ENCODE data around the gene MEIOB.
A peak's percentile ranks its signal among the peaks of the same experiment; 100 is the strongest.
"Not testable (repeated sequence)": the region's sequence is repeated elsewhere in the genome, so short reads cannot be mapped to it uniquely, and the experiment has no call there.

Gene MEIOB

GRCh38 chr16:1815461-1815860, 56.5 kb downstream of the MEIOB start:
- Histone ChIP-seq H3K27me3 (no peaks in the 10 kb centered on the region), H3K27ac (no peak overlapping the region), H3K4me3 (no peak overlapping the region), H4K20me1 (0 out of 2 replicates have a peak, but pooled peaks cover 2% of the 10 kb centered on the region), H3K4me2 (no peak overlapping the region), H3K4me1 (peaks cover 9% of the 10 kb centered on the region; the same call in 1 of the 2 replicates), H3K9me3 (no peaks in the 10 kb centered on the region), H3K36me3 (peaks cover 74% of the 10 kb centered on the region), H3K9ac (no peak overlapping the region)
- no peak for TF ChIP-seq Cebpa-rat (IDR thresholded peaks at IDR 0.05)

DNA sequence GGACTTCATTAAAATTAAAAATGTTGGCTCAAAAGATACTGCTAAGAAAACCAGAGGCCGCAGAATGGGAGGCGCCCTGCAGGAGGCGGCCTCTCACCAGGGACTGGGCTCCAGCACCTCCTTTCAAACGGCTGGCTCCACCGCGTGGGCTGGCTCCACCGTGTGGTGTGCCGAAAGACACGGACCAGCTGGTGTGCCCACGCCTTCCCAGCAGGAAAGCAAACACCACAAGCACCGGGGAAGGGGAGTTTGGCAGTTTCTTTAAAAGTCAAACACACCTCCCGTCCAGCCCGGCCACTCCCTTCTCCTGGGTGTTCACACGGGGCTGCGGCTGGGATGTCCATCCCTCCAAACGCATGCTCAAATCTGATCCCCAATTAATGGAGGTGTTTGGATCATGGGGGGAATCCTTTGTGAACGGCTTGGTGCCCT, 59.2 kb downstream of the MEIOB start:
- no peaks in the 10 kb centered on the region for H3K27me3 ChIP-seq
- no peak overlapping the region for H3K27ac ChIP-seq

GRCh38 chr16:1810536-1810935, 61.4 kb downstream of the MEIOB start:
- Histone ChIP-seq H3K27ac (no peak overlapping the region), H3K36me3 (peaks cover 70% of the 10 kb centered on the region), H3K4me2 (no peak overlapping the region), H3K4me3 (no peak overlapping the region), H3K4me1 (peaks cover 9% of the 10 kb centered on the region; the same call in 1 of the 2 replicates), H3K9ac (no peak overlapping the region), H3K27me3 (no peaks in the 10 kb centered on the region), H3K9me3 (no peaks in the 10 kb centered on the region), H4K20me1 (0 out of 2 replicates have a peak, but pooled peaks cover 5% of the 10 kb centered on the region)
- TF ChIP-seq Cebpa-rat (IDR thresholded peaks at IDR 0.05): no peak

More for the DNA sequence above, 59.2 kb downstream of the MEIOB start:
- Histone ChIP-seq H3K4me2 (0 out of 2 replicates have a peak overlapping the region, but pooled peaks have one; percentile 4), H3K36me3 (peaks cover 72% of the 10 kb centered on the region), H3K9ac (no peak overlapping the region), H3K4me3 (no peak overlapping the region), H3K9me3 (no peaks in the 10 kb centered on the region), H4K20me1 (0 out of 2 replicates have a peak, but pooled peaks cover 5% of the 10 kb centered on the region), H3K4me1 (peaks cover 9% of the 10 kb centered on the region; the same call in 1 of the 2 replicates)
- TF ChIP-seq Cebpa-rat (IDR thresholded peaks at IDR 0.05): no peak

GRCh38 chr16:1810106-1810505, 61.9 kb downstream of the MEIOB start:
- Histone ChIP-seq H3K4me3 (no peak overlapping the region), H3K27me3 (no peaks in the 10 kb centered on the region), H3K4me2 (no peak overlapping the region), H4K20me1 (0 out of 2 replicates have a peak, but pooled peaks cover 5% of the 10 kb centered on the region), H3K9me3 (no peaks in the 10 kb centered on the region), H3K36me3 (peaks cover 70% of the 10 kb centered on the region), H3K9ac (no peak overlapping the region), H3K27ac (no peak overlapping the region), H3K4me1 (peaks cover 11% of the 10 kb centered on the region; the same call in 1 of the 2 replicates)
- no peak for TF ChIP-seq Cebpa-rat (IDR thresholded peaks at IDR 0.05)

- H4K20me1 ChIP-seq: 0 out of 2 replicates have a peak, but pooled peaks cover 5% of the 10 kb centered on the region
- H3K4me1 ChIP-seq: peaks cover 18% of the 10 kb centered on the region; the same call in 1 of the 2 replicates
- H3K4me3 ChIP-seq: no peak overlapping the region
- H3K9ac ChIP-seq: no peak overlapping the region
- H3K9me3 ChIP-seq: no peaks in the 10 kb centered on the region
- TF ChIP-seq Cebpa-rat (IDR thresholded peaks at IDR 0.05): no peak
- no peaks in the 10 kb centered on the region for H3K27me3 ChIP-seq
- no peak overlapping the region for H3K4me2 ChIP-seq
- H3K27ac ChIP-seq: no peak overlapping the region
- H3K36me3 ChIP-seq: peaks cover 76% of the 10 kb centered on the region
Measured at GRCh38 chr16:1809281-1809801, 62.6 kb downstream of the MEIOB start.

DNA sequence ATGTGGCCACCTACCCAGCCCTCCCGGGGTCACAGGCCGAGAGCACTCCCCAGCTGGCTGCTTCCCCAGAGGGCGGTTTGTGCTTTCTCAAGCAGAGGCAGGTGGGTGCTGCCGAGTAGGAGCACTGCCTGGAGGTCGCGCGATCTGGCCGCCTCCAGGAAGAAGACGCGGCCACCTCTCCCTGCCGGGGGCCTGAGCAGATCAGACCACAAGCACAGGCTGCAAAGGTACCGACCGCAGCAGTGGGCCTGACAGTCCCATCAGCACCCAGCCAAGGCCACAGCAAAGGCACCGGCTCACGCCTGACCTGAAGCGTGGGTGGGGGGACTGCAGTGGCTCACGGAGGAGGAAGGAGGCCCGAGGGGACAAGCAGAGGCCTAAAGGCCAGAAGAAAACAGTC, 63.3 kb downstream of the MEIOB start:
- no peak overlapping the region for H3K4me3 ChIP-seq
- H3K9me3 ChIP-seq: no peaks in the 10 kb centered on the region
- H3K27me3 ChIP-seq: no peaks in the 10 kb centered on the region
- no peak for TF ChIP-seq Cebpa-rat (IDR thresholded peaks at IDR 0.05)
- no peak overlapping the region for H3K4me2 ChIP-seq
- H3K27ac ChIP-seq: no peak overlapping the region
- H3K36me3 ChIP-seq: peaks cover 72% of the 10 kb centered on the region
- H3K9ac ChIP-seq: no peak overlapping the region
- 0 out of 2 replicates have a peak, but pooled peaks cover 5% of the 10 kb centered on the region for H4K20me1 ChIP-seq
- peaks cover 18% of the 10 kb centered on the region; the same call in 1 of the 2 replicates for H3K4me1 ChIP-seq

DNA sequence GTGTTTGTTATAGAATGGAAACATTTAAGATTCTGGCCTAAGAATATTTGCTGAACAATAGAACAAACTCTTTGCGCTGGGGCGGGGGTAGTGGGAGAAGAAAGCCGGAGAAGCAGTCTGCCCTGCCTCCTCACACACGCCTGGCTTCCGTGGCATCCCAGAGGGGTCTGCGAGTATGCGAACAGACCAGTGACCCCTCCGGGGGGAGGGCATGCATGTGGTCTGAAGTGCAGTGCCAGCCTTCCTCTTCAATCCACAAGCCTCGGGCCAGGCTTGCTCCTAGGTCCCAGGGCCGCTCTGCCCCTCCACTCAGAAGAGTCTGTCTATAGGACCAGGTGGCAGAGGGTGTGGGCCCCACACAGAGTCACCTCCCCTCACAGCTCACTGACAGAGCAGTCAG, 64.3 kb downstream of the MEIOB start:
- no peak overlapping the region for H3K4me3 ChIP-seq
- 0 out of 2 replicates have a peak, but pooled peaks cover 5% of the 10 kb centered on the region for H4K20me1 ChIP-seq
- H3K27me3 ChIP-seq: no peaks in the 10 kb centered on the region
- no peak overlapping the region for H3K9ac ChIP-seq
- TF ChIP-seq Cebpa-rat (IDR thresholded peaks at IDR 0.05): no peak
- no peak overlapping the region for H3K27ac ChIP-seq
- peaks cover 71% of the 10 kb centered on the region for H3K36me3 ChIP-seq
- H3K4me2 ChIP-seq: no peak overlapping the region
- peaks cover 14% of the 10 kb centered on the region; the same call in 1 of the 2 replicates for H3K4me1 ChIP-seq
- no peaks in the 10 kb centered on the region for H3K9me3 ChIP-seq

DNA sequence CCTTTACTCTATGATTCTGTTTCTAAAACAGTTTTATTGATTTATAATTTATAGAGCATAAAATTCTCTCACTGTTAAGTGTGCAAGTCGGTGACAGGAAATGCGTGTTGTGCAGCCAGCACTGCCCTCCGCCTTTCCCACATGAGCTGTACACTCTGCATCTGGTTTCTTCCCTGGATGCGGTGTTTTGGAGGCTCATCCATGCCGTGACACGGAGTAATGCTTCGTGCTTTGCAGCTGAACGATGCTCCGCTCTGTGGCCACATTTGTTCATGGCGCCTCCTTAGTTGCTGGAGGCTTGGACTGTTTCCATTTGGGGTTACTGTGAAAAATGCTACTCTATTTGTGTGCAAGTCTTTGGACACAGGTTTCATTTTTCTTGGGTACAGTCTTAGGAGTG, 71.3 kb downstream of the MEIOB start:
- no peak overlapping the region for H3K4me2 ChIP-seq
- no peak overlapping the region for H3K4me3 ChIP-seq
- H3K4me1 ChIP-seq: peaks cover 9% of the 10 kb centered on the region; the same call in 1 of the 2 replicates
- H3K9me3 ChIP-seq: peaks cover 33% of the 10 kb centered on the region
- H4K20me1 ChIP-seq: no peaks in the 10 kb centered on the region
- no peak overlapping the region for H3K27ac ChIP-seq
- TF ChIP-seq Cebpa-rat (IDR thresholded peaks at IDR 0.05): no peak
- no peak overlapping the region for H3K9ac ChIP-seq
- no peaks in the 10 kb centered on the region for H3K27me3 ChIP-seq
- peaks cover 37% of the 10 kb centered on the region for H3K36me3 ChIP-seq

DNA sequence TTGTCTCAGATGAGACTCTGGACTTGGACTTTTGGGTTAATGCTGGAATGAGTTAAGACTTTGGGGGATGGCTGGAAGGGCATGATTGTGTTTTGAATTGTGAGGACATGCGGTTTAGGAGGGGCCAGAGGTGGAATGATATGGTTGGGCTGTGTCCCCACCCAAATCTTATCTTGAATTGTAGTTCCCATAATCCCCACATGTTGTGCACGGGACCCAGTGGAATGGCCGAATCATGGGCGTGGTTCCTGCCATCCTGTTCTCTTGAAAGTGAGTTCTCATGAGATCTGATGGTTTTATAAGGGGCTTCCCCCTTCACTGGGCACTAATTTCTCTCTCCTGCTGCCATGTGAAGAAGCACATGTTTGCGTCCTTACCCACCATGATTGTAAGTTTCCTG, 72.7 kb downstream of the MEIOB start:
- not testable (repeated sequence) for H3K4me1 ChIP-seq, H3K4me3 ChIP-seq, H4K20me1 ChIP-seq, H3K4me2 ChIP-seq, H3K27ac ChIP-seq, H3K9ac ChIP-seq, H3K27me3 ChIP-seq
- Histone ChIP-seq H3K9me3 (peaks cover 33% of the 10 kb centered on the region), H3K36me3 (peaks cover 22% of the 10 kb centered on the region)

DNA sequence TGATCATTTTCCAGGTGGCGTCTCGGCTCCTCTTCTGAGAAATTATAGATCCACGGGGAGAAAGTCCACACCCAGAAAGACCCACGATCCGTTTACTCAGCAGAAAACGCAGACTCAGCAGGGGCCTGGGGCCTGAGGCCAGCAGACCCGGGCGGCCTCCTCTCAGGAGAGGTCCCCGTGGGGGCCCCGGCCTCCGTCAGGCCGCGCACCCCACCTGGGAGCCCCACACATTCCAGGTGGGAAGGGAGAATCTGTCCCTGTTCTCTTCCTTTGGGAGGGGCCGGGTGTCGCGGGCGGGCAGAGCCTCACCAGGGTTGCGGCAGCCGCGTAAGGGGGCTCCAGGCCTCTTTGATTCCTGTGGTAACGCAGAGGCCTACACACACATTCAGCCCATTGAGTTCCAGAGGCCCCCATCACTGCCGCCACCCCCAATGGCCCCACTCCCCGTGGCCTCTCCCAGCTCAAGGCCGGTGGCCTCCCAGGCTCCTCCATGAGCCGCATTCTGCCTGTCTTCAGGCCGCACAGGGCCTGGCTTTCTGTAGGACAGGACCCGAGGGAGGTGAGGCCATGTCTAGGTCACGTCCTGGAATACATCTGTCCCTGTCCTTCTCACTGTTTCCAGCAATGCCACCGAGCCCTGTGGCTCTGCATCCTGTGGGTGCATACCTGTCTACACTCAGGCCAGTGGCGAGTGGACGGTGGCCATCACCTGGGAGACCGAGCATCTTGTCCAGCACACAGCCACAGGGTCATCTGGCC, 76.9 kb downstream of the MEIOB start:
- TF ChIP-seq Cebpa-rat (IDR thresholded peaks at IDR 0.05): no peak
- Histone ChIP-seq H3K36me3 (peaks cover 50% of the 10 kb centered on the region), H3K4me3 (no peak overlapping the region), H4K20me1 (peaks cover 27% of the 10 kb centered on the region), H3K9ac (no peak overlapping the region), H3K9me3 (peaks cover 32% of the 10 kb centered on the region), H3K27ac (no peak overlapping the region), H3K27me3 (no peaks in the 10 kb centered on the region), H3K4me1 (no peaks in the 10 kb centered on the region), H3K4me2 (no peak overlapping the region)

Data from BLaER1 (cell line).